ENCODE measurements around the gene INHBC. TPM values are rescaled to one million over a fixed set of nuclear protein-coding genes. Genes with fewer than 3 reads are reported as not detected.

INHBC gene
- total RNA-seq, 4 donors from 2014 or later = 0.20 to 0.35 TPM; not detected in 2

DNA sequence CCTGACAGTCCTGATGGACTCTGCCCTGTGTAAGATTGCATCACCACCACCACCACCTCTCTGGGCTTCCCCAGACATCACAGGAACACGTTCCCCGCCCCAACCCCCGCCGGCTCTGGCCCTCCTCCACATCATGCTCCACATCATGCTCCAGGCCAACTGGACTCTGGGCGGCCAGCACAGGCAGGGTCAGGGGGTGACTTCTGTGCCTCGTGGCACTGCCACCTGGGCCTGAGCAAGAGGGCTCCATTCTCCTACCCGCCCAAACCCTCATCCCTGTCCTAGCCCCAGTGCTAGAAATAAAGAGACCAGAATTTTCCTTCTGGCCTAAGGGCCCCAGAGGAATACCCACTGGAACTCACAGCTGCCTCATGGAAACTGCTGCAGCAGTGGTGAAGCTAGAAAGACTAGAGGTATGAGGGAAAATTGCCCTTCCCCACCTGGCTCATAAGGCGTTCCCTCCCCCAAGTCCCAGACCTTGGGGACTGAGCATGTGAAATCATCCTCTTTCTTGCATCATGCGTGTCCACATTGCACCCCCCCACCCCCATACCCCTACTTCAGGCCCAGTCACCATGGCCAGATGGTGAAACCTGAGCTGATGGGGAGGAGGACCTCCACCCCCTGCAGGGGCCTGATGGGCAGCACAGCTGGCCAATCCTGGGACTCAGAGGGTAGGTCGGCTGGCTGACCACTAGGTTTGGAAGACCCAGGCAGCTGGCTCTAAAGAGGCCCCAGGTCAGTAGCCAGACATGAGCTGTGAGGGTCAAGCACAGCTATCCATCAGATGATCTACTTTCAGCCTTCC, 20.2 kb downstream of the INHBC start, which contains the start of gene INHBE:
Gene INHBE, plus strand, starts transcription at position 742 of the 808 bp plus-strand sequence. CDS start 230 bp downstream, outside the sequence.
- intact Hi-C loops (cut with DNase I; ENCODE audit: low total_unique reads) = loop anchor here (5.0 to 10.0 kb wide), 4 partner anchors 37 to 240 kb away; partner anchors contain the start of gene OS9
- no peaks in the 10 kb centered on the region for H3K36me3 ChIP-seq
- peaks cover 0 to 1% (median 0%) of the 10 kb centered on the region in 3 donors for H3K27me3 ChIP-seq
- H3K4me3 ChIP-seq = peak within 1 kb of the TSS in 2 of 4 donors; percentile 5 to 14
- ATAC-seq = peak; percentile 6 to 8
- DNase-seq = peak in 1 of 2 donors; percentile 81
- peaks cover 40 to 58% of the 10 kb centered on the region in 2 donors for H3K4me1 ChIP-seq
- peak within 1 kb of the TSS; percentile 81 to 92 (median 82) for H3K27ac ChIP-seq
- no peaks in the 10 kb centered on the region for H3K9me3 ChIP-seq
- no peak for TF ChIP-seq POLR2A (IDR thresholded peaks at IDR 0.05)
- TF ChIP-seq, protein P1, sequence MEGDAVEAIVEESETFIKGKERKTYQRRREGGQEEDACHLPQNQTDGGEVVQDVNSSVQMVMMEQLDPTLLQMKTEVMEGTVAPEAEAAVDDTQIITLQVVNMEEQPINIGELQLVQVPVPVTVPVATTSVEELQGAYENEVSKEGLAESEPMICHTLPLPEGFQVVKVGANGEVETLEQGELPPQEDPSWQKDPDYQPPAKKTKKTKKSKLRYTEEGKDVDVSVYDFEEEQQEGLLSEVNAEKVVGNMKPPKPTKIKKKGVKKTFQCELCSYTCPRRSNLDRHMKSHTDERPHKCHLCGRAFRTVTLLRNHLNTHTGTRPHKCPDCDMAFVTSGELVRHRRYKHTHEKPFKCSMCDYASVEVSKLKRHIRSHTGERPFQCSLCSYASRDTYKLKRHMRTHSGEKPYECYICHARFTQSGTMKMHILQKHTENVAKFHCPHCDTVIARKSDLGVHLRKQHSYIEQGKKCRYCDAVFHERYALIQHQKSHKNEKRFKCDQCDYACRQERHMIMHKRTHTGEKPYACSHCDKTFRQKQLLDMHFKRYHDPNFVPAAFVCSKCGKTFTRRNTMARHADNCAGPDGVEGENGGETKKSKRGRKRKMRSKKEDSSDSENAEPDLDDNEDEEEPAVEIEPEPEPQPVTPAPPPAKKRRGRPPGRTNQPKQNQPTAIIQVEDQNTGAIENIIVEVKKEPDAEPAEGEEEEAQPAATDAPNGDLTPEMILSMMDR (IDR thresholded peaks at IDR 0.05 in 4 of 5, conservative IDR thresholded peaks at IDR 0.05 in 1 of 5) = no peak
- in situ Hi-C loops (cut with MboI; ENCODE audit: low sequenced_read_pairs in 4 of 4) = loop anchor here in 2 of 4 donors (5.0 to 10.0 kb wide), 3 partner anchors 140 to 190 kb away; no protein-coding TSS in a partner anchor

DNA sequence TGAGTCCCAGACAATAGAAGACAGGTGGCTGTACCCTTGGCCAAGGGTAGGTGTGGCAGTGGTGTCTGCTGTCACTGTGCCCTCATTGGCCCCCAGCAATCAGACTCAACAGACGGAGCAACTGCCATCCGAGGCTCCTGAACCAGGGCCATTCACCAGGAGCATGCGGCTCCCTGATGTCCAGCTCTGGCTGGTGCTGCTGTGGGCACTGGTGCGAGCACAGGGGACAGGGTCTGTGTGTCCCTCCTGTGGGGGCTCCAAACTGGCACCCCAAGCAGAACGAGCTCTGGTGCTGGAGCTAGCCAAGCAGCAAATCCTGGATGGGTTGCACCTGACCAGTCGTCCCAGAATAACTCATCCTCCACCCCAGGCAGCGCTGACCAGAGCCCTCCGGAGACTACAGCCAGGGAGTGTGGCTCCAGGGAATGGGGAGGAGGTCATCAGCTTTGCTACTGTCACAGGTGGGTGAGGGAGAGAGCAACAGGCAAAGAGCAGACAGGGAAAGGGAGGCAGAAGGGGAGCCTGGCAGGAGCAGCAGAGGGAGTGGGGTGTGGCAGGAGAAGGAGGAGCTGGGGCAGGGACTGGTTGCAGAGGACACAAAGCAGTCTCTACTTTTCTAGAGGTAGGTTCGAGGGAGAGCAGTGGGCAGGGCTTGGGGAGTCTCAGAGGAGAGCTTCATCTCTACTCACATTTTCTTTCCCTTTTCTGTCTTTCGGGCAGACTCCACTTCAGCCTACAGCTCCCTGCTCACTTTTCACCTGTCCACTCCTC, 21.0 kb downstream of the INHBC start:
- TF ChIP-seq POLR2A (IDR thresholded peaks at IDR 0.05) = peak; percentile 73
- TF ChIP-seq, protein P1 (IDR thresholded peaks at IDR 0.05 in 4 of 5, conservative IDR thresholded peaks at IDR 0.05 in 1 of 5) = no peak
- DNase-seq (peak in 1 of 2 donors; percentile 79), ATAC-seq (peak; percentile 21 to 35)
- no peaks in the 10 kb centered on the region for H3K9me3 ChIP-seq
- in situ Hi-C loops (cut with MboI; ENCODE audit: low sequenced_read_pairs in 4 of 4) = loop anchor here in 2 of 4 donors (5.0 to 10.0 kb wide), 3 partner anchors 141 to 191 kb away; no protein-coding TSS in a partner anchor
- no peaks in the 10 kb centered on the region for H3K36me3 ChIP-seq
- peak overlapping the region in 2 of 4 donors; percentile 5 to 14 for H3K4me3 ChIP-seq
- peaks cover 46 to 58% of the 10 kb centered on the region in 2 donors for H3K4me1 ChIP-seq
- peaks cover 0 to 7% (median 5%) of the 10 kb centered on the region in 3 donors for H3K27me3 ChIP-seq
- intact Hi-C loops (cut with DNase I; ENCODE audit: low total_unique reads) = loop anchor here (5.0 to 10.0 kb wide), 2 partner anchors 167 to 239 kb away; partner anchors contain the start of gene OS9
- peak overlapping the region; percentile 81 to 92 (median 82) for H3K27ac ChIP-seq

- Histone ChIP-seq H3K27ac (peak overlapping the region; percentile 81 to 92 (median 82)), H3K27me3 (peaks cover 6 to 13% (median 10%) of the 10 kb centered on the region in 3 donors), H3K4me3 (peak overlapping the region in 1 of 4 donors; percentile 5), H3K36me3 (no peaks in the 10 kb centered on the region), H3K9me3 (no peaks in the 10 kb centered on the region), H3K4me1 (peaks cover 52 to 63% of the 10 kb centered on the region in 2 donors)
- peak in 1 of 2 donors; percentile 45 for DNase-seq
- ATAC-seq = no peak
- intact Hi-C loops (cut with DNase I; ENCODE audit: low total_unique reads) (loop anchor here (5.0 to 10.0 kb wide), 2 partner anchors 166 to 239 kb away; partner anchors contain the start of gene OS9), in situ Hi-C loops (cut with MboI; ENCODE audit: low sequenced_read_pairs in 4 of 4) (loop anchor here in 2 of 4 donors (5.0 to 10.0 kb wide), 3 partner anchors 141 to 191 kb away; no protein-coding TSS in a partner anchor)
- TF ChIP-seq, protein P1 (IDR thresholded peaks at IDR 0.05 in 4 of 5, conservative IDR thresholded peaks at IDR 0.05 in 1 of 5) = peak; percentile 29 to 55 (median 47)
- no peak for TF ChIP-seq POLR2A (IDR thresholded peaks at IDR 0.05)
Measured at GRCh38 chr12:57456145-57456700, 21.6 kb downstream of the INHBC start.
